Progenitor cell of endocrine pancreas (in vitro differentiated cells): ENCODE measurements around the gene YBEY. TPM values are rescaled to one million over a fixed set of nuclear protein-coding genes. Genes with fewer than 3 reads are reported as not detected.
A peak's percentile ranks its signal among the peaks of the same experiment; 100 is the strongest.
"Not testable (repeated sequence)": the region's sequence is repeated elsewhere in the genome, so short reads cannot be mapped to it uniquely, and the experiment has no call there.

Source experiments
- DNase-seq: peaks from one replicate; pipeline ENCODE4 v3.0.0; 2021; ENCODE audit warnings: low spot score; ENCODE audit not compliant: unreplicated experiment
- H3K27ac Mint-ChIP-seq: 2 replicates; pipeline ENCODE4 v1.8.0; 2021; ENCODE audit warnings: mild to moderate bottlenecking, moderate library complexity, mixed read lengths
- H3K27me3 Mint-ChIP-seq: 2 replicates; pipeline ENCODE4 v1.8.0; 2021; ENCODE audit warnings: mixed read lengths
- H3K36me3 Mint-ChIP-seq: 2 replicates; pipeline ENCODE4 v1.8.0; 2022; ENCODE audit warnings: mixed read lengths; ENCODE audit not compliant: insufficient read depth
- H3K4me1 Mint-ChIP-seq: 2 replicates; pipeline ENCODE4 v1.8.0; 2021; ENCODE audit warnings: low read depth, mixed read lengths
- H3K4me3 Mint-ChIP-seq: 2 replicates; pipeline ENCODE4 v1.8.0; 2021; ENCODE audit warnings: low read depth, mild to moderate bottlenecking, moderate library complexity, mixed read lengths
- H3K9me3 Mint-ChIP-seq: 2 replicates; pipeline ENCODE4 v1.8.0; 2021; ENCODE audit warnings: low read depth, mixed read lengths
- total RNA-seq: library from RNA; stranded (reverse); gene quantifications from 2 replicates; pipeline ENCODE4 v1.2.1, GENCODE V29; 2021
- TF ChIP-seq, protein P1 (sequence below): fragments of 200-600 bp; sonication (generic); IDR thresholded peaks from one replicate; pipeline ENCODE4 v1.5.0; 2021; ENCODE audit warnings: antibody characterized with exemption, mild to moderate bottlenecking; ENCODE audit not compliant: unreplicated experiment

YBEY gene
- total RNA-seq, 1 donor from 2014 or later, result 20.9 TPM

DNA sequence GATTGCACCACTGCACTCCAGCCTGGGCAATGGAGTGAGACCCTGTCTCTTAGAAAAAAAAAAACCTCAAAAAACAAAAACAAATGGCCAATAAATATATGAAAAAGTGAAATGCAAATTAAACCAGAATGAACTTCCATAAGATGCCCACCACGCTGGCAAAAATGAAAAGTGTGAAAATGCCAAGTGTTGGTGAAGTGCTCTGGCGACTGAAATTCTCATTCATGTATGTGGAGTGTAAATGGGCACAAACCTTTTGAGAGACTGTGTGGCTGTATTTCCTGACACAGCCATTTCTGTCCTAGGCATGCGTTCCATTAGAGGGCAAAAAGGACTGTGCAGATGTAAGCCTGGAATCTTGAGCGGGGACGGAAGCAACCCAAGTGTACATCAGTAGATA lies 18.3 kb downstream of the YBEY start:
- Mint-ChIP-seq H3K4me1 (no peaks in the 10 kb centered on the region), H3K4me3 (no peak overlapping the region), H3K36me3 (peaks cover 30% of the 10 kb centered on the region), H3K9me3 (no peaks in the 10 kb centered on the region), H3K27me3 (no peaks in the 10 kb centered on the region), H3K27ac (no peak overlapping the region)
- DNase-seq, result no peak
- TF ChIP-seq, protein P1, sequence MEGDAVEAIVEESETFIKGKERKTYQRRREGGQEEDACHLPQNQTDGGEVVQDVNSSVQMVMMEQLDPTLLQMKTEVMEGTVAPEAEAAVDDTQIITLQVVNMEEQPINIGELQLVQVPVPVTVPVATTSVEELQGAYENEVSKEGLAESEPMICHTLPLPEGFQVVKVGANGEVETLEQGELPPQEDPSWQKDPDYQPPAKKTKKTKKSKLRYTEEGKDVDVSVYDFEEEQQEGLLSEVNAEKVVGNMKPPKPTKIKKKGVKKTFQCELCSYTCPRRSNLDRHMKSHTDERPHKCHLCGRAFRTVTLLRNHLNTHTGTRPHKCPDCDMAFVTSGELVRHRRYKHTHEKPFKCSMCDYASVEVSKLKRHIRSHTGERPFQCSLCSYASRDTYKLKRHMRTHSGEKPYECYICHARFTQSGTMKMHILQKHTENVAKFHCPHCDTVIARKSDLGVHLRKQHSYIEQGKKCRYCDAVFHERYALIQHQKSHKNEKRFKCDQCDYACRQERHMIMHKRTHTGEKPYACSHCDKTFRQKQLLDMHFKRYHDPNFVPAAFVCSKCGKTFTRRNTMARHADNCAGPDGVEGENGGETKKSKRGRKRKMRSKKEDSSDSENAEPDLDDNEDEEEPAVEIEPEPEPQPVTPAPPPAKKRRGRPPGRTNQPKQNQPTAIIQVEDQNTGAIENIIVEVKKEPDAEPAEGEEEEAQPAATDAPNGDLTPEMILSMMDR, result no peak

GRCh38 chr21:46304955-46305354 lies 18.8 kb downstream of the YBEY start:
- H3K4me1 Mint-ChIP-seq, result no peaks in the 10 kb centered on the region
- H3K27me3 Mint-ChIP-seq, result no peaks in the 10 kb centered on the region
- TF ChIP-seq, protein P1, result no peak
- H3K36me3 Mint-ChIP-seq, result peaks cover 26% of the 10 kb centered on the region
- no peak overlapping the region for H3K4me3 Mint-ChIP-seq
- no peaks in the 10 kb centered on the region for H3K9me3 Mint-ChIP-seq
- DNase-seq, result no peak
- no peak overlapping the region for H3K27ac Mint-ChIP-seq

- Mint-ChIP-seq H3K4me3 (no peak overlapping the region), H3K36me3 (peaks cover 24% of the 10 kb centered on the region), H3K4me1 (no peaks in the 10 kb centered on the region), H3K27ac (peak overlapping the region; percentile 0), H3K9me3 (no peaks in the 10 kb centered on the region), H3K27me3 (no peaks in the 10 kb centered on the region)
- TF ChIP-seq, protein P1, result no peak
- DNase-seq, result no peak
Observed at GRCh38 chr21:46307625-46308024, 21.5 kb downstream of the YBEY start.

GRCh38 chr21:46308431-46308830 lies 22.3 kb downstream of the YBEY start:
- Mint-ChIP-seq H3K36me3 (peaks cover 24% of the 10 kb centered on the region), H3K4me1 (no peaks in the 10 kb centered on the region), H3K27ac (no peak overlapping the region), H3K27me3 (no peaks in the 10 kb centered on the region), H3K9me3 (no peaks in the 10 kb centered on the region), H3K4me3 (no peak overlapping the region)
- TF ChIP-seq, protein P1, result no peak
- no peak for DNase-seq

- H3K9me3 Mint-ChIP-seq, result not testable (repeated sequence)
- peaks cover 17% of the 10 kb centered on the region for H3K36me3 Mint-ChIP-seq
Observed at GRCh38 chr21:46310260-46310659, 24.1 kb downstream of the YBEY start.

GRCh38 chr21:46311568-46311967 lies 25.4 kb downstream of the YBEY start:
- TF ChIP-seq, protein P1, result no peak

More at GRCh38 chr21:46310260-46310659, 24.1 kb downstream of the YBEY start:
- H3K27me3 Mint-ChIP-seq, H3K4me3 Mint-ChIP-seq, H3K4me1 Mint-ChIP-seq, DNase-seq, H3K27ac Mint-ChIP-seq: not testable (repeated sequence)

More at GRCh38 chr21:46311568-46311967, 25.4 kb downstream of the YBEY start:
- H3K27ac Mint-ChIP-seq, result no peak overlapping the region
- DNase-seq, result no peak
- H3K4me3 Mint-ChIP-seq, result no peak overlapping the region
- H3K4me1 Mint-ChIP-seq, result no peaks in the 10 kb centered on the region
- peaks cover 16% of the 10 kb centered on the region for H3K36me3 Mint-ChIP-seq
- H3K9me3 Mint-ChIP-seq, result no peaks in the 10 kb centered on the region
- no peaks in the 10 kb centered on the region for H3K27me3 Mint-ChIP-seq
